HEK293T (cell line): ENCODE results near the gene EGFR.

ENCODE experiments used
- BHLHE40 ChIP-seq: fragments of 450-650 bp; IDR thresholded peaks from 2 replicates; pipeline ENCODE4 v1.6.1; 2016; ENCODE audit warnings: mild to moderate bottlenecking, moderate library complexity, borderline replicate concordance
- FOXM1 ChIP-seq: fragments of 450-650 bp; IDR thresholded peaks from 2 replicates; pipeline ENCODE4 v1.6.1; 2017; ENCODE audit warnings: mild to moderate bottlenecking, borderline replicate concordance
- SP1 ChIP-seq: fragments of 450-650 bp; IDR thresholded peaks from 2 replicates; pipeline ENCODE4 v1.6.1; 2017
- TARDBP ChIP-seq: fragments of 450-650 bp; IDR thresholded peaks from 2 replicates; pipeline ENCODE4 v1.6.1; 2016

DNA sequence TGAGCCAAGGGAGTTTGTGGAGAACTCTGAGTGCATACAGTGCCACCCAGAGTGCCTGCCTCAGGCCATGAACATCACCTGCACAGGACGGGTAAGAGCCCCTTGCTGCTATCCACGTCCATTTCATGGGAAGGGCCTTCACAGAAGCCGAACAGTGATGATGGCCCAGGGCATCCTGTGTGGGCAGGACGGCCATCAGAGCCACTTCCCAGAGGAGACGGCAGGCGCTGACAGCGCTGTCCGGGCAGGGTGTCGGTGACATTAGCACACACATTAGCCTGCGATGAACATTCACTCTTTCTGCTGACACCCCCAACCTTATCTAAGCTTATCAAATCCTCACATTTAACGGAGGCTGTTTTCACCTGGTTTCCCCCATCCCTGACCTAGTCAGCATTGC, 144.9 kb downstream of the EGFR start:
- TF ChIP-seq TARDBP = no peak
- TF ChIP-seq BHLHE40 = no peak
- no peak for TF ChIP-seq SP1
- no peak for TF ChIP-seq FOXM1
